ENCODE results near the gene SUMO1. TPM values are rescaled to one million over a fixed set of nuclear protein-coding genes. Genes with fewer than 3 reads are reported as not detected.
A peak's percentile ranks its signal among the peaks of the same experiment; 100 is the strongest.

Gene SUMO1
- total RNA-seq, 6 experiments from 2014 or later, result 135 to 153 (median 147) TPM

DNA sequence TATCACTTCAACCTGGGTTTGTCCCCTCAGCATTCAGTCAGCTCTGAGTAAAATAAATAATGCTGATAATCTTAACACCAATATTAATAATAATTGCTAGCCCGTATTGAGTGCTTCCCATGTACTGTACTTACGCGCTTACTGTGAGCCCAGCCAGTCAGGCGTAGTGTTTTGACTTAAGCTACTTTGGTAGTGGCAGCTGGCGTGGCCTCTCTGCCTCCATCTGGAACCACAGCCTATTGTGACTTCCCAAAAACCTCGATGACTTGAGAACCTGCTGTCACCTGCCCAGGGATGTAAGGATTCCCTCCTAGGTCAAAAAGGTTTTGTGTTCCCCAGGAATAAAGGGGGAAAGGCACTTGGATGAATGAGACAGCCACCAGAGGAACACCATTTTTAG is 53.2 kb downstream of the SUMO1 start:
- no peak for DNase-seq
- H3K9me3 Mint-ChIP-seq, result no peaks in the 10 kb centered on the region
- peaks cover 28% of the 10 kb centered on the region for H3K4me1 Mint-ChIP-seq (ENCODE audit: low read depth)
- no peaks in the 10 kb centered on the region; the same call in 1 of the 2 replicates for H3K27me3 Mint-ChIP-seq (ENCODE audit: insufficient read depth)
- no peaks in the 10 kb centered on the region; the same call in 1 of the 2 replicates for H3K36me3 Mint-ChIP-seq (ENCODE audit: low read depth)
- H3K27ac Mint-ChIP-seq, result peak overlapping the region; percentile 80; the same call in 1 of the 2 replicates
- no peak overlapping the region for H3K4me3 Mint-ChIP-seq
- TF ChIP-seq, protein P1, sequence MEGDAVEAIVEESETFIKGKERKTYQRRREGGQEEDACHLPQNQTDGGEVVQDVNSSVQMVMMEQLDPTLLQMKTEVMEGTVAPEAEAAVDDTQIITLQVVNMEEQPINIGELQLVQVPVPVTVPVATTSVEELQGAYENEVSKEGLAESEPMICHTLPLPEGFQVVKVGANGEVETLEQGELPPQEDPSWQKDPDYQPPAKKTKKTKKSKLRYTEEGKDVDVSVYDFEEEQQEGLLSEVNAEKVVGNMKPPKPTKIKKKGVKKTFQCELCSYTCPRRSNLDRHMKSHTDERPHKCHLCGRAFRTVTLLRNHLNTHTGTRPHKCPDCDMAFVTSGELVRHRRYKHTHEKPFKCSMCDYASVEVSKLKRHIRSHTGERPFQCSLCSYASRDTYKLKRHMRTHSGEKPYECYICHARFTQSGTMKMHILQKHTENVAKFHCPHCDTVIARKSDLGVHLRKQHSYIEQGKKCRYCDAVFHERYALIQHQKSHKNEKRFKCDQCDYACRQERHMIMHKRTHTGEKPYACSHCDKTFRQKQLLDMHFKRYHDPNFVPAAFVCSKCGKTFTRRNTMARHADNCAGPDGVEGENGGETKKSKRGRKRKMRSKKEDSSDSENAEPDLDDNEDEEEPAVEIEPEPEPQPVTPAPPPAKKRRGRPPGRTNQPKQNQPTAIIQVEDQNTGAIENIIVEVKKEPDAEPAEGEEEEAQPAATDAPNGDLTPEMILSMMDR (IDR thresholded peaks at IDR 0.05), result no peak

DNA sequence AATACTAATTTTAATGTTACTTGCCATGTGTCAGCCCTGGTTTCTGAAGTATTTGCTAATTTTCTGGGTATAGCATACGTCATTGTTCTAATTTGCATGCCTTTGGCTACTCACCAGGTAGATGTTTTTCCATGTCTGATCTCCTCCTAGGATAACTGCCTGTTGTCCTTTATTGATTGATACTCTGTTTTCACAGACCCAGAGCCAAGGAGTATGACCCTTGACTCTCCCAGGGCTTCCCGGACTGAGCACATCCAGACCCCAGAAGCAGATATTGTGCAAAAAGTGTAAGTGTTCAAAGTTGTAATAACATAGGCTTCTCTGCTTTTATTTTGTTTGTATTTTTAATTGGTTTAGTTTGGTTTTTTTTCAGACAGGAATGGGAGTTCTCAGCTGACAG is 53.8 kb downstream of the SUMO1 start:
- Mint-ChIP-seq H3K4me3 (no peak overlapping the region), H3K36me3 (ENCODE audit: low read depth) (no peaks in the 10 kb centered on the region; the same call in 1 of the 2 replicates), H3K27me3 (ENCODE audit: insufficient read depth) (no peaks in the 10 kb centered on the region; the same call in 1 of the 2 replicates), H3K4me1 (ENCODE audit: low read depth) (peaks cover 28% of the 10 kb centered on the region), H3K27ac (no peak overlapping the region), H3K9me3 (no peaks in the 10 kb centered on the region)
- TF ChIP-seq, protein P1 (IDR thresholded peaks at IDR 0.05), result no peak
- DNase-seq, result no peak

DNA sequence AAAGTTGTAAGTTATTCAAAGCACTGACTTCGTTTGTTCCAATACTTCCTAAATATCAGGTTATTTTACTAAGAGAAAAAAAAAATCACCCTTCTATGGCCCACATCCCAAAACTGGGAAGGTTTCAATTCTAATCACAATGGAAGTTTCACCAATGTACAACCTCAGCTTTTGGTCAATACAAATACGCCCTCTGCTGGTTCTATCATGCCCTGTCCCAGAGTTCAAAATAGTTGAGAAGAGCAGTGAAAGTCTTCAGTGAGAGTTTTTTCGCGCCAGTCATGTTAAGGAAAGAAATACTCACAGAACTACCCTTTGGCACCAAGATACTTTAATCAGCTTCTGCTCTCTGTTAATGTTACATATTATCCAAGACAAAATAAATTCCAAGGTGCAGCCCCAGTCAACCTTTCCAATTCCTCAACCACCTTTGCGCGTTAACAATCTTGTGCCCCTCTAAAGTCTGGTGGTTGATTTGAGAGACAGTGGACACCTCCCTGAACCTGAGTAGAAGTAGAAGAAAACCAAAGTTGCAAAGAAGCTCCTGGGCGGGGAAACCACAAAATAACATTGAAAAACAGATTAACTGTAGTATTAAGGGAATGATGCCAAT is 59.9 kb downstream of the SUMO1 start:
- Mint-ChIP-seq H3K4me3 (no peak overlapping the region), H3K36me3 (ENCODE audit: low read depth) (no peaks in the 10 kb centered on the region; the same call in 1 of the 2 replicates), H3K4me1 (ENCODE audit: low read depth) (peaks cover 11% of the 10 kb centered on the region), H3K9me3 (no peaks in the 10 kb centered on the region), H3K27me3 (ENCODE audit: insufficient read depth) (no peaks in the 10 kb centered on the region; the same call in 1 of the 2 replicates), H3K27ac (no peak overlapping the region)
- peak; percentile 69 for DNase-seq
- TF ChIP-seq, protein P1 (IDR thresholded peaks at IDR 0.05), result peak; percentile 94

DNA sequence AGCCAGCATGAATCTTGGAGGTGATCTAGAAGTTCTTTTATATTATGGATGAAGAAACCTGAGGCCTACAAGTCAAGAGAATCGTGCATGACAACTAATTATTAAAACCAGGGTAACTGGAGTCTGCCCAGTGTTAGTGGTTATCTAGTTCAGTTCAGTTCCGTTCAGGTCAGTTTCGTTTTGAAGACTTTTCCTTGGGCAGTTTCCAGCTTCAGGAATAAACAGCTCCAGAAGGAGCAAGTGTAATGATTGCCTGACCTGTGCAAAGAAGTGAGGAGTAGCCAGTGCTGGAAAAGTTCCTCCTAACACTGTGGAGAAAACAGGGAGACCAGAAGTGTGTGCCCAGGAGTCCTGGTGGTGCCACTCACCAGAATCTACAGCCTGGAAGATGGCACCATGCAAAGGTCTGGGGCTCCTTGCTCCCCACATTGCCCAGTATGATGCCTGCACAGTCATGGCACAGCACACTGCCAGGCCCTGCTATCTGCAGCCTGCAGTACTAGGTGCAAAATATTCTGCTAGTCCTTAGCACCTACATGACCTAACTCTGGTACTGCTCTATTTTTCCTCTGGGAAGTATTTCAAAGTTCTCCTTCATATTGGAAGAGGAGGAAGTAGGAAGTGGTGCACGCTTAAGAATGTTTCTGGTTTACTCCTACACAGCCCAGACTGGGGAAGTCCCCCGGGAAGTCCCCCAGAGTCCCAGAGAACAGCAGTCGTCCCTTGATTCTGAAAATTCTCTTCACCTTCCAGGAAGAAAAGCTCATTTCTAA is 65.8 kb downstream of the SUMO1 start:
- no peak for DNase-seq
- Mint-ChIP-seq H3K9me3 (no peaks in the 10 kb centered on the region), H3K27ac (no peak overlapping the region; the same call in 1 of the 2 replicates), H3K4me1 (ENCODE audit: low read depth) (peaks cover 10% of the 10 kb centered on the region), H3K27me3 (ENCODE audit: insufficient read depth) (no peaks in the 10 kb centered on the region), H3K36me3 (ENCODE audit: low read depth) (no peaks in the 10 kb centered on the region), H3K4me3 (no peak overlapping the region)
- TF ChIP-seq, protein P1 (IDR thresholded peaks at IDR 0.05), result no peak

DNA sequence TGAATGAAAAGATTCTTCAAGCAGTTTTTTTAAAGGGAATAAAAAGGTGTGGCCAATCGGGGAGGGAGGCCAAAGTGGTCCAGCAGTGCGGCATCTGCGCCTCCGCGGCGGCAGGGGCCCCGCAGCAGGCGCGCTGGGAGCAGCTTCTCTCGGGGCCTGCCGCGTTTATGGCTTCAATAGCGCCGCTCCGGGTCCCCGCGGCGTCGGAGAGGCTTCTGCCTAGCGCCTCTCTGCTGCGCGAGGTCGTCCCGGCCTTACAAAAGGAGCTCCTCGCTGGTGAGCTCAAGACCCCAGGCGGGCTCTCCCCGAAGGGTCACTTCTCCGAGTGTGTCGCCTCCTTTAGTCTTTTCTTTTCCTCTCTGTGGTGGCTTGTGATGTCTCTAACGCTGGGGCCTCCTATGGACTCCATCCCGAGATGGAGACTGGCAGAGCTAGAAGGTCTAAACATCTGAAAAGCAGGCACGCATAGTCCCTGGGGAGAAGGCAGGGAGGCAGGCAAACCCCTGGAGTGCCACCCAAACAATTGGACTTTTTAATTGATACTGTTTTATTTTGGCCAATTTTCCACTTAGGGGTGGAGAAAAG is 67.1 kb downstream of the SUMO1 start:
- TF ChIP-seq, protein P1 (IDR thresholded peaks at IDR 0.05), result no peak
- no peaks in the 10 kb centered on the region for H3K9me3 Mint-ChIP-seq
- H3K27ac Mint-ChIP-seq, result no peak overlapping the region
- no peaks in the 10 kb centered on the region for H3K36me3 Mint-ChIP-seq (ENCODE audit: low read depth)
- H3K4me3 Mint-ChIP-seq, result peak overlapping the region; percentile 6; the same call in 1 of the 2 replicates
- H3K4me1 Mint-ChIP-seq (ENCODE audit: low read depth), result peaks cover 11% of the 10 kb centered on the region
- DNase-seq, result no peak
- H3K27me3 Mint-ChIP-seq (ENCODE audit: insufficient read depth), result no peaks in the 10 kb centered on the region
